ENCODE measurements around the gene GRIK3.
"Not testable (repeated sequence)": the region's sequence is repeated elsewhere in the genome, so short reads cannot be mapped to it uniquely, and the experiment has no call there.

Gene GRIK3

DNA sequence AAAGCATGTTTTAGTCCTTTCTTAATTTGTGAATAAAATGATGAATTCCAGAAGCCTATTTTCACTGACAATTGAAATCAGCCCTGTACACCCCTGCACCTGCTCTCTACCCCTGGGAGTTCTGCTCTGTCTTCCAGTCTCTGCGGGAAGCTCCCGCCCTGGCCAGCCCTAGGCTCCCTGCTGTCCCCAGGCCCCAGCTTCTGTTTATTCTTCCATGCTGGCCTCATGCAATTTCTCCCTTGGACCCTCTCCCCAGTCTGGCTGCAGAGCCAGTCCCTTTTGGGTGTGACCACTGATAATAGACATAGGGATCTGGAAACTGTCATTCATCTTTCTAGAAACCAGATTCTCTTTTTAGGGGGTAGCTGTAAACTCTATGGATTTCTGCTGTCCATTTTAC lies 258.6 kb downstream of the GRIK3 start:
- no peak overlapping the region for H3K4me3 ChIP-seq (ENCODE audit: low read length)
- no peak for TF ChIP-seq ZNF274 (IDR thresholded peaks at IDR 0.05; ENCODE audit: low read depth, low read length)

DNA sequence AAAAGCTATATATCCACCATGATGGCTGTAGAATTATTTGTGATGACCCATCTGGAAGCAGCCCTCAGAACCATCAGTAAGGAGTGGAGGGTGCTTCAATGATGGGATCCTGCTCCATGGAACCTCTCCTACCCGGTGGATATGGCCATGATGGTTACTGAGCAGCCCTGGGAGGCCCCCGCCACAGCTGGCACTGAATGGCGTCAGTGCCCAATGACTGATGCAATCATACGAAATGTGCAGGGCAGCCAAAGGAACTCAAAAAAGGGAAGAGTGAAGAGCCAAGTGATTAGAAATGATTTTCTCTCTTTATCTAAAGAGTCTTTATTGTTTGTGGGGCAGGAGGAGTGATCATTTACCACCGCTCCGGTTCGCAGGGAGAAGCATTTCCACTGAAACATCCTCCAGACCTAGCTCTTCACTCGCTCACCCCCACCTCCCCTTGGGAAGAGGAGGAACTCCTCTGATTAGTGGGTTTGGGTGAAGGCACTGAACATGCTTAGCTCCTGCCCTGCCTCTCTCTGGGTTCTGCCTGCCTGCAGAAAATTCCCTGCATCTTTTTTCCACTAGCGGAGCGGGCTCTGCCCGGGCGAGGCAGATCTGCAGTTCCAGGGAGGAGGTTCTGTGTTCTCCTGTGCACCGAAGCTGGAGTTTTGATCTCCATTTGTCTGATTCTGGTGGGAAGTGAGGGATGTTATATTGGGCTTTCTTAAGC lies 260.3 kb downstream of the GRIK3 start:
- H3K4me3 ChIP-seq (ENCODE audit: low read length), result no peak overlapping the region
- no peak for TF ChIP-seq ZNF274 (IDR thresholded peaks at IDR 0.05; ENCODE audit: low read depth, low read length)

DNA sequence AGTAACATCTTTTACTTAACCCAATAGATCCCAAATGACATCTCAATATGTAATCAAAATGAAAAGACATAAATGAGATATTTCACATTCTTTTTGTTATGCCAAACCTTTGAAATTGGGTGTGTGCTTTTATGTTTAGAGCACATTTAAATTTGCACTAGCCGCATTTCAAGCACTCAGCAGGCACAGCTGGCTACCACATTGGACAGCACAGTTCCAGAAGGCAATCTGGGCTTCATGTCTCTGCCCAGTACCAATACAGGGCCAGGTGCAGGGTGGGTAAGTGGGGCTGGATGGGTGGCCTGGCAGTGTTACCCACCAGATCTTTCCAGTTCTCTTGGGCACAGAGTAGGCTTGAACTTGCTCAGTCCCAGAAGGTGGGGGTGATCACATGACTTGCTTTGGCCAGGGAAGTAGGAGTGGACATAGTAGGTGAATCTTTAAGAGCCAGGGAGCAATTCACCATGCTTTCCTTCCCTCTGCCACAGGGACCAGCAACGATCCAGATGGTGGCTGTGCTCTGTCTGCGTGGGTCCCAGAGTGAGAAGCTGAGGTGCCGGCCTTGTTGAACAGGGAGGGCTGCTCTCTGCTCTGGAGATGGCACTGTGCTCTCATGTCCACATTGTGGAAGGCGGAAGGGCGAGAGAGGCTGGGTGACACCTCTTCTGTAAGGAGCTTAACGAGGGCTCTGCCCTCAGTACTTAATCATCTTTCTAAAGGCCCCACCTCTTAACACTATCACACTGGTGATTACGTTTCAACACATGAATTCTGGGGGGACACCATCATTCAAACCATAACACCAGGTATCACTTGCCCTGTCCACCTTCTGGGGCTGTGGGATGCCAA lies 261.4 kb downstream of the GRIK3 start:
- no peak overlapping the region for H3K4me3 ChIP-seq (ENCODE audit: low read length)
- TF ChIP-seq ZNF274 (IDR thresholded peaks at IDR 0.05; ENCODE audit: low read depth, low read length), result no peak

DNA sequence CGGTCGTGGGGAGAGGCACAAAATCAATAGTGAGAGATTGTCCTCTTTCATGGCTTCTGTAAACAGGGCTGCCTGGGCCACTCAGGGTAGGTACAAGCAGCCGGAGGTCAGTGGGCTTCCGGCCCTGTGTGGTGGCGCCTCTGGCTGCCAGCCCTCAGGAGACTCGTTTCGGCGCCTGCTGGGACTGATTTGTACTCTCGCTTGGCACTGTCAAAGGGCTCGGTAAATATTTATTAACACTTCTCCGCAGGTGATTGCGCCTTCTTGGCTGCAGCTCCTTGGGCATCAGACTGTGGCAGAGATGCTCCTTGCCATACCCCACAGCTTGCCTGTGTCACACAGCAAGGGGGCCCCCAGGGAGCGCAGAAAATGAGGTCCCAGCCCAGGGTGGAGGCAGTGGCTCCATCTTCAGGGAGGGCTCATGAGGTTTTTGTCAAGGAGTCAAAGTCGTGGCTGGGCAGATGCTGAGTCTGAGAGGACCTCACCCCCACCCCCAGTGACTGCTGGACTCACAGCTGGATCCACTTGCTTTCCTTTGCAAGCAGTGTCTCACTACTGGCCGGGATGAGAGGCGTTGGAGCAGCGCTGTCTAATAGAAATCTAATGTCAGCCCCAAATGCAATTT lies 262.5 kb downstream of the GRIK3 start:
- no peak for TF ChIP-seq ZNF274 (IDR thresholded peaks at IDR 0.05; ENCODE audit: low read depth, low read length)
- H3K4me3 ChIP-seq (ENCODE audit: low read length), result no peak overlapping the region

DNA sequence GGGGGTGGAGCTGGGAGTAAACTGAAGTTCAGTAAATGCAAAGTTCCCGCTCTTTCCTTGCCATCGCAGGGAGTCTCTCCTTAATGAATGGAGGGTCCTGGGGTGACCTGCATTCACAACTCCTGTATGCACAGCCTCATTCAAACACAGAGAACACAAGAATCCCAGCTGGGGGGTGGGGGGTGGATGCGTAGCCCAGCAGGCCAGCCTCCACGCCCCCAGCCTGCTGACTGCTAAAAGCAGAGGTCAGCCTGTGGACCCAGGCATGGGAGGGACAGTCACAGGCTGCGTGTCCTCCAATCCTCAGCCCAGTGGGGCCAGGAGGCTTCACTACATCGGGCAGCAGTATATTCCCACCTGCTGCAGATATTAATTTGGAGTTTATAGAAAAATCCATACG lies 263.1 kb downstream of the GRIK3 start:
- H3K4me3 ChIP-seq (ENCODE audit: low read length), result no peak overlapping the region

DNA sequence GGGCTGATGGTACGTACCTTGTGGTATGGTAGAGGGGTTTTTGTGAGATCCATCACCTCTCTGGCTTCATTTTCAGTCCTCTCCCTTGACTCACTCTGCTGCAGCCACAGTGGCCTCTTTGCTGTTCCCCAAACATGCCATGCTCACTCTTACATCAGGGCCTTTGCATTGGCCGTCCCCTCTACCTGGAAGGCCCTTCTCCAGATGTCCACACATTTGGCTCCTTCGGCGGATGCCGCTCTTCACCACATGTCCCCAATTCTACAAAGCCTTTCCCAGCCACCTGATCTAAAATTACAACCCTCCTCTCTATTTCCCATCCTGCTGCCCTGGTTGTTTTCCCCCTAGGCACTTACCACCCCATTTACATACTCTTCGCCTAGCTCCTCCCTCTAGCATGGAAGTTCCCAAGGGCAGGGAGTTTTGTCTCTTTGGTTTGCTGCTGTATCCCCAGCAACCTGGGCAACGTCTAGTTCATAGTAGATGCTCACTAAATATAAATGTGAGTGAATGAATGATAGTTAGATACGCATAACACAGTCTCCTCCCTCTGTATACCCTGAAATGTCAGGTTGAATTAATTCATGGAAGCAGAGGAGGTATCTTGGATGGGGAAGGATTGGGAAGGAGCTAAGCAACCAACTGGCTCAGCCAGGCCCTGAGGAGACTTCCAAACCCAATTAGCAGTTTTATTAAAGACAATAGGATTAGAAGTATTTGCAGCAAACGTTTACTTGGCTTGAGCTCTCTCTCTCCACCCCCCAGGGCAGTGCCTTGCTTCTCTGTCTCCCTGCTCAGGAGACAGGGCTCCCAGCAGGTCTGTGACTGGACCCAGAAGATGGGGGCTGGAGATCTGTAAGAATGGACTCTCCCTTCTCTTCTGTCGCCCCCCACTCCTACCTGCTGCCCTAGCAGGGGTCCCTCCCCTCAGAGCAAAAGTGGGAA lies 264.2 kb downstream of the GRIK3 start:
- no peak for TF ChIP-seq ZNF274 (IDR thresholded peaks at IDR 0.05; ENCODE audit: low read depth, low read length)
- H3K4me3 ChIP-seq (ENCODE audit: low read length), result no peak overlapping the region

More for the DNA sequence above, 263.1 kb downstream of the GRIK3 start:
- no peak for TF ChIP-seq ZNF274 (IDR thresholded peaks at IDR 0.05; ENCODE audit: low read depth, low read length)

DNA sequence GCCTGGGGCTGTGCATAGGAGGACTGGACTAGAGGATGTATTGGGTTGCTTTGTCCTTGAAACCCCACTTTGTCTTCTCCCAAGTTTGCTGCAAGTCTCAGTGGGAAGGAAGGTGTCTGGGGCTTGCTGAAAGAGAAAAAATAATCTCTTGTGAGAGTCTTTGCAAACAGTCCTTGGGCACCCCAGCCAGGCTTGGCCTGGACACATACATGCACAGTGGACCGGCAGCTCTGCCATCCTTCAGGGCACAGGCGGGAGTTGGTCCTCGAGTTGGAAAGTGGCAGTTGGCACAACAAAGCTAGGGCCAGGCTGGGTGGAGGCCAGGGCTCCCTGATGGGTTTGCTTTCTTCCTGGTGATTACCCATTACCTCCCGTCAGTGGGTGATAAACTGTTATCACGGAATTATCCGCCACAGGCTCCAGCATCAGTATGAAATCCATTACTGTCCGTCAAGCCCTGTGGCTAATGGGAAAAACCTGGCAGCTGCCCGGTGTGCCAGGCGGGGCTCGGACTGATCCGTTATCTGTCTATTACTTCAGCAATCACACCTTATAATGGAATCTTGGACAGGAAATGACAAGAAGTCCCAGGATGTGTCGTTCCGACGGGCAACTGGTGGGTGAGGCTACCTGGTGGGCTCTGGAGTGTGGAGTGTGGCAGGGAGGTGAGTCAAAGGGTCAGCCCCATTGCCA lies 265.7 kb downstream of the GRIK3 start:
- H3K4me3 ChIP-seq (ENCODE audit: low read length), result no peak overlapping the region
- TF ChIP-seq ZNF274 (IDR thresholded peaks at IDR 0.05; ENCODE audit: low read depth, low read length), result no peak

DNA sequence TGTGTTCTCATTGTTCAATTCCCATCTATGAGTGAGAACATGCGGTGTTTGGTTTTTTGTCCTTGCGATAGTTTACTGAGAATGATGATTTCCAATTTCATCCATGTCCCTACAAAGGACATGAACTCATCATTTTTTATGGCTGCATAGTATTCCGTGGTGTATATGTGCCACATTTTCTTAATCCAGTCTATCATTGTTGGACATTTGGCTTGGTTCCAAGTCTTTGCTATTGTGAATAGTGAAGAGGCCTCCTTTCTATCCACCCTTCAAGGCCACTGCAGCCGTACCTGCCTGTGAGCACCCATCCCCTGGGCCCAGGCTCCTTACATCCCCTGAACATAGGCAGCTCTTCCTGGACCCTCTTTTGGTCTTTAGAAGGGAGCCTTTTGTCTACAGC lies 266.9 kb downstream of the GRIK3 start:
- not testable (repeated sequence) for H3K4me3 ChIP-seq (ENCODE audit: low read length)

DNA sequence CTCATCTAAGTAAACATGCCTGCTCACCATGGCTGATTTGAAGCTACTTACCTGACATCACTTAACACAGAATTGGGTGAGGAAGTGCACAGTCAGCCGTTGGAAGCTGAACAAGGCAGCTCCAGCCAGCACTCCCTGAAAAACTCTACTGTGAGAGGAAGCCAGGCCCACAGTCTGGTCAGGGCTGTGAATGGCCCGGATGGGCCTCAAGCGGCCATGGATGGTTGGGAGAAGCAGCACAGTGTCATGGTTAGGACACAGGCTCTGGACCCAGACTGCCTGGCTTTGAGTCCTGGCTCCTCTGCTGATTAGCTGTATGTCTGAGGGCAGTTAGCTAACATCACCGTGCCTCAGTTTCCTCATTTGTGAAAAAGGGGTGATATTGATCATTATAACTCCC lies 267.8 kb downstream of the GRIK3 start:
- no peak overlapping the region for H3K4me3 ChIP-seq (ENCODE audit: low read length)
- no peak for TF ChIP-seq ZNF274 (IDR thresholded peaks at IDR 0.05; ENCODE audit: low read depth, low read length)

DNA sequence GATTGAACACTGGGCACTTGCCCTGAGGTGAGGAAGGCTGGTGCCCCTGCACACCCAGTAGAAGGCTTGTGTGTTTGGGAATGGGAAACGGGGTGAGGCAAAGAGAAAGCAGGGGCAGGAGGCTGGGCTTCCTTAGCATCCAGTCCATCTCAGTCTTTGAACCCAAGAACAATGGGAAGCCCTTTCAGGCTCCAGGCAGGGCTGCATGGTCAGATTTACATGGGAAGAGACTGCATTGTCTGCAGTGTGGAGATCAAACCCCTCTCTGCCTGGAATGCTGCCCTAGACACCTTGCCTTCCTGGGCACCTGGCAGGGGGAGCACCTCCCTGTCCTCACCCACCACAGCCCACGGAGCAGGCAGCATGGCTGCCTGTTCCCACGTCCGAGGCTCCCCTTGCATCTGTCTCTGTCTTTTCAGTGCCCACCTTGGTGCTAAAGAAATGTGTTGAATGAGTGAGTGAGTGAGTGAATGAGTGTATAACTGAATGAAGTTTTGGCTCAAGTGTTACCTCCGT lies 268.5 kb downstream of the GRIK3 start:
- no peak for TF ChIP-seq ZNF274 (IDR thresholded peaks at IDR 0.05; ENCODE audit: low read depth, low read length)

DNA sequence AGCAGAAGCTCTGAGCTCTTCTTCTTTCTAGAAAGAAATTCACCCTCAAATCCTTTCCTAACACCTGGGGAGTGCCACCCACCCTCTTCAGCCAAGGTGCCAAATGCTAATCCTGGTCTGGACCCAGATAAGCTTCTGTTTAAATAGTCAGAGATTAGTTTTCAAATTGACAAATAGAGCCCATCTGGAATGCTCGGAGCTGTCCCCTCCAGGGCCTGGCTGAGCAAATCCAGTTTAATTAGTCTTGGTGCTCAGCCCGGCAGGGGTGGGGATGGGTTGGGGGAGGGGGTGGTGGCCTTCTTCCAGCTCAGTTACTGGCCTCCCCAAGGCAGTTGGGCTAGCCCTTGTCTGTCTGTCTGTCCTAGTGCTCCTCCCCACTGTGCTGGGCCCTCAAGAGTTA lies 269.5 kb downstream of the GRIK3 start:
- H3K4me3 ChIP-seq (ENCODE audit: low read length), result no peak overlapping the region
- no peak for TF ChIP-seq ZNF274 (IDR thresholded peaks at IDR 0.05; ENCODE audit: low read depth, low read length)

More for the DNA sequence above, 268.5 kb downstream of the GRIK3 start:
- no peak overlapping the region for H3K4me3 ChIP-seq (ENCODE audit: low read length)

DNA sequence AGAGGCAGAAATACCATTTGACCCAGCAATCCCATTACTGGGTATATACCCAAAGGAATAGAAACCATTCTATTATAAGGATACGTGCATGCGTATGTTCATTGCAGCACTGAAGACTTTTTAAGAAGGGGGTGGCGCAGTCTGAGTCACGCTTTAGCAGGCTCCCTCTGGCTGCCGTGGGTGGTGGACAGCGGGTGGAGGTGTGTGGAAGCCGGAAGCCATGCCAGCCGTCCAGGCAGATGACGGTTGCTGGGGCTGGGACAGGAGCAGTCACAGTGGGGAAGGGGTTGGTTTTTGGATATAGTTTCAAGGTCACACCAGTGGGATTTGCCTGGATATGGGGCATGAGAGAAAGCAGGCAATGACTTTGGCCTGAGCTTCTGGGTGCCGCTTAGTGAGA lies 270.5 kb downstream of the GRIK3 start:
- no peak for TF ChIP-seq ZNF274 (IDR thresholded peaks at IDR 0.05; ENCODE audit: low read depth, low read length)
- H3K4me3 ChIP-seq (ENCODE audit: low read length), result no peak overlapping the region

DNA sequence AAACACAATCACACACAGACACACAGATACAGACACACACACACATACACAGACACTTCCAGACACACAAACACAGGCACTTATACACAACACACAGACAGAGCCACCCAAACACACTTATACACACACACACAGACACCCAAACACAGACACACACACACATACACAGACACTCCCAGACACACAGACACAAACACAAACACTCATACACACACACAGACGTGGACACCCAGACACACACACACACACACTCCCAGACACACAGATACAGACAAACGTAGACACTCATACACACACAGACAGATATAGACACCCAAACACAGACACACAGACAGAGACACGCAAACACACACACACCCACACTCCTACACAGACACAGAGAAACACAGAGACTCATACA lies 272.1 kb downstream of the GRIK3 start:
- H3K4me3 ChIP-seq (ENCODE audit: low read length), result no peak overlapping the region
- no peak for TF ChIP-seq ZNF274 (IDR thresholded peaks at IDR 0.05; ENCODE audit: low read depth, low read length)

Data from GM08714 (cell line).